Stimulated activated CD8-positive, alpha-beta memory T cell treated with anti-CD3 and anti-CD28 coated beads, Interleukin-15, amount 100 ng/mL, for 24 hours (primary cell): ENCODE measurements around the gene CFAP97.

ENCODE experiments used
- DNase-seq: peaks from one replicate; pipeline ENCODE4 v3.0.0-alpha.2; 2020; ENCODE audit warnings: low read depth

Gene CFAP97

DNA sequence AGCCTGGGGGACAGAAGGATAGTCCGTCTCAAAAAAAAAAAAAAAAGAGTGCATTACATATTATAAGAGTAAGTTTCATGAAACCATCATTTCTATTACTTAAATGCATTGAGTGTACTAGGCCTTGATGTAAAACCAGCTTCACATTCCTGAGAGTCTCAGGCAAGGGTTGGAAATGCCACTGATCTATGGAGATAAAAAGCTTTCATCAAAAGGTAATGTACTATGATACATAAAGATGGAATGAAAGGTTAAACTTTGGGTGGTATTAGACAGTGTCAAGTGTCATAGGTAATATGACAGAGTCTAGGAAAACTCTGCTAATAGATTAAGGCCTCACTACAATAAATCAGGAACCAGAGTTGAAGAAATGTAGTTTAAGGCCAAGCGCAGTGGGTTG lies 7.4 kb downstream of the CFAP97 start:
- no peak for DNase-seq

GRCh38 chr4:185194924-185195888 lies 8.6 kb downstream of the CFAP97 start:
- no peak for DNase-seq

DNA sequence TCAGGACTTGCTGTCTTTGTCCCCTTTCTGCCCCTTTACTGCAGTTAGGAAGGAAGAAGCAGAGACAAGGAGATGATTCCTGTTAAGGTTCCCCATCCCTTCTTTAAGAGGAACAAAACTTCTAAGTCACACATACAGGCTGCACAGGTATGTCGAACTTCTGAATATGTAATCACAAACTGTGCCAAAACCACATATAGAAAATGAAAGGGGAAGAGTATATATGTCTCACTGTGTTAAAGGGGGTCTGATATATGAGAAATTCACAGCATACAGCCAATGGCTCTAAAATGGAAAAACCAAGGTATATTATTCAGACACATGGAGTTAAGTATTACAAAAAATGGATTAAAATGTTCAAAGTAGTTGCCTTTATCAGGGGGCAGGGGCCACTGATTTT lies 11.7 kb downstream of the CFAP97 start:
- no peak for DNase-seq

- DNase-seq = no peak
These were observed 13.4 kb downstream of the CFAP97 start for GRCh38 chr4:185190306-185190856.

GRCh38 chr4:185189606-185190305 lies 14.0 kb downstream of the CFAP97 start:
- no peak for DNase-seq

DNA sequence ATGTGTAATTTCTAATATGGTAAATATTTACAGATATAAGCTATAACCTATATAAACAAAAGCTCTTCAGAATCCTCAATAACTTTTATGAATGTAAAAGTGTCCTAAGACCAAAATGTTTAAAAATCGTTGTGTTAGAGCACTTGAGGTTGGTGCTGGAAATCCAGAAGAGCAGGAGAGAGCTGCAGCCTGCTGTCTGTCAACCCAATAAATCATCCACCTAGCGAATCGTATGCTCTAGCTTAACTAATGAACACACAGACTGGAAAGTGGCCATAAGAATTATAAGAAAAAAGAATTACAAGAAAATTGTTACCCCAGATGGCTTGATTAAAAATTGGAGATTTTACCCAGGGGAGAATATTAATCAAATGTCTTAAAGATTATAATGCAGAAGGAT lies 17.0 kb downstream of the CFAP97 start:
- no peak for DNase-seq

DNA sequence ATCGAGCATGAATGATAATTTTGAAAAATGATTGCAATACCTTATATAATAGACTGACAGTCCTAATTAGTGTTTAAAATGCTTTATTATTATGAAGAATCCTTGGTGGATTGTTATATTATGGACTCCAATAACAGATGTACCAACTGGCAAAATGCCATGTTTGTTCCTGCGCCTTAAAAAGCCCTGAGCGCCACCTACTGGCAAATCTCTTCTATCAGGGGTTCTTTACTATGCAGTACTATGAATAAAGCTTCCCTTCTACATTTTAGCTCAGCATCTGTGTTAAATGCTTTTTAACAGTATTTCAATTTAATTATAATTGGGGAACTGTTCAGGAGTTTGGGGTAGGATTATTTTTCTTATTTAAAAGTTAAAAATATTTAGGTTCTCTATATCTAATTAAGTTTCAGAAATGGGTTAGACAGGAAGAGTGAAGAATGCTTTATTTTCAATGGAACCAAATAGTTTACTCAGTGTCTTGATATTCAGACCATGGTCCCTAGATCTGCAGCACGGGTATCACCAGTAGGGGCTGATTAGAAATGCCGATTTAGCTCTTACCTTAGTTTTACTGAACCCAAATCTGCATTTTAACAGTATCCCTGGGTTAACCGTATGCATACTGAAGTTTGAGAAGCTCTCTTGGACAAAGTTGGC lies 20.0 kb downstream of the CFAP97 start:
- no peak for DNase-seq

DNA sequence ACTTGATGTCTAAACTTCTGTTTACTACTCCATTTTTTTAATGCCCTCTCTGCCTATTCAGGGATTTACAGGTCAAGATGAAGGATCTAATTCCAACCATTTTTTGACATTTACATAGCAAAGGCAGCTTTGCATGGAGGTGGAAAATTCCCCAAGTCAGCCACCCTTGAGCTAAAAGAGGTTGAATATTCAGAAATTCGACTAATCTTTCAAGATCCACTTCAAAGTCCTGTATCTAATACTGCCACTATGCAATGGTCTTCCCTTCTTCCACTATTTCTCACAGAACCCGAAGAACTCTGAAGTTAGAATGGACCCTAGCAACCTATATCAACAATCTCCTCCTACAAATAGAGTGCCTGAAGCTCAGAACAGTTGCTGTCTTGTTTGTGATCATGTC lies 21.6 kb downstream of the CFAP97 start:
- DNase-seq = no peak

DNA sequence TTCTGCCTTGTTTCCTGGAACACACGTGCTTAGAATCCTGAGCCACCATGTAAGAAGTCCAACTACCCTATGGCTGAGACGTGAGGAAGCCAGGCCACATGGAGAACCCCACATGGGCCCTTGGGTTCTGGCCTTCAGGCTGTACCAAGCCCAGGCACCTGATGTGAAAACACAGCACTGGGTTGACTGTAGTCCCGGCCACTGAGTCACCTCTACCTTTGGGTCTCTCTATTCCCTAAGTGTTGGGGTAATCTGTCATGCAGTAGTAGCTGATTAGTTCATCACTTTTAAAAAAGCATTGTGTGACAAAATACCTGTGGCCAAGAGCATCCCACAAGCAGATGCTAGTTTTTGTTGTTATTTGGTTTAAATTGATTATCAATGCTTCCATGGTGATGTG lies 24.3 kb downstream of the CFAP97 start:
- no peak for DNase-seq

DNA sequence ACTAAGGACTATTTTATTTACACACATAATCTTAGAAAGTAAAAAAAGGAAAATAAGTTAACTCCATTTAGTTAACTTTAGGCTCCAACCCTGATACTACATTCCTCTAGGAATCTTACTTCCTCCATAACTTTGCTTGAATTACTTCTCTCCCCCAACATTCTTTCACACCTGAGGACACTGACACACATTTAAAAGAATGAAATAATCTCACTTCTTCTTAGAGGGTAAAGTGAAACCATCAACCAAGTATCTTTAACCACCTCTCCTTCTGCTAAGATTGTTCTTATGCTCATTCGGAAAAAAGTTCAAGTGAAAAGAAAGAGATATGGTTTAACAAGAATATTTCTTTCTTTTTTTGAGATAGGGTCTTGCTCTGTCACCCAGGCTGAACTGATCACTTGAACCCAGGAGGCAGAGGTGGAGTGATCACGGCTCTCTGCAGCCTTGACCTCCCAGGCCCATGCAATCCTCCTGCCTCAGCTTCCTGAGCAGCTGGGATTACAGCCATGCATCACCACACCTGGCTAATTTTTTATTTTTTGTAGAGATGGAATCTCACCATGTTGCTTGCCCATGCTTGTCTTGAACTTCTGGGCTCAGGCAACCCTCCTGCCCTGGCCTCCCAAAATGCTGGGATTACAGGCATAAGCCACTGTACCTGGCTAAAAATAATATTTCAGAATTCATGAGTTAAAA lies 32.3 kb downstream of the CFAP97 start:
- no peak for DNase-seq

GRCh38 chr4:185167234-185167633 lies 36.6 kb downstream of the CFAP97 start:
- DNase-seq = no peak

- no peak for DNase-seq
These were observed 38.2 kb downstream of the CFAP97 start for GRCh38 chr4:185165605-185166063.

GRCh38 chr4:185151296-185151695 lies 52.5 kb downstream of the CFAP97 start:
- no peak for DNase-seq

GRCh38 chr4:185149392-185149791 lies 54.4 kb downstream of the CFAP97 start:
- DNase-seq = no peak

DNA sequence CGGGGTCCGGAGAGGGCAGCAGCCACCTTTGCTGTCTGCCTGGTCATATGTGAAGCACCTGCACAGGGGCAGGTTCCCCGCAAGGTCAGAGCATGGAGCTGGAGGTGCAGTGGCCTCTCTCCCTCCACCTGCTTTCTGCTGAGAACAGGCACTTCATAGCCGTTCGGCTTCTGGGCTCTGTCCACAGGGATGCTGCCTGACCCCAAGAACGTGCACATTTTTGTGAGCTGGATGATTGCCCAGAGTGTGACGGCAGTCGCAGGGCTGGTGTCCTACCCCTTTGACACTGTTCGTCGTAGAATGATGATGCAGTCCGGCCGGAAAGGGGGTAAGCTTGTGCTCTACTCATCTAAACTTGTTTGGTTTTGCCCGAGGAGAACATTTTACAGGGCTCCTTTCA lies 58.2 kb downstream of the CFAP97 start:
- no peak for DNase-seq

GRCh38 chr4:185144601-185145240 lies 59.1 kb downstream of the CFAP97 start:
- no peak for DNase-seq

- no peak for DNase-seq
These were observed 60.2 kb downstream of the CFAP97 start for GRCh38 chr4:185143601-185143969.

GRCh38 chr4:185142912-185143600 lies 60.7 kb downstream of the CFAP97 start, which contains the start of gene SLC25A4:
Gene SLC25A4, plus strand, starts transcription at chr4:185143266. Its CDS starts 107 bp downstream, at chr4:185143373.
- peak; percentile 77 for DNase-seq

DNA sequence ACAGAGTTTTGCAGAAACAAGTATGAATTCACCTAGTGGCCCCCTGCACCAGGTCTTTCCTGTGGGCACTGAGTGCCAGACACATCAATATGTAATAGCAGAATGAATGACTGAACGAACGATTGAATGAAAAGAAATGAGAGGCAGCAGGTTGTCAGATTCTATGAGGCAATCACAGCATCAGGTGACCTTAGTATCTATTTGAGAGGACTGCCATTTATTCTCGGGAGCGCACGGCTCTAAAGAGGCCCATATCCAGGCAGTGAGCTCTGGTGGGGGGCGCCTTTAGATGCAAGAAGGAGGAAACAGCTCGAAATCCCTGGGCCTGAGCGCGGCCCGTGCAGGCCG lies 61.3 kb downstream of the CFAP97 start:
- no peak for DNase-seq

GRCh38 chr4:185141777-185142176 lies 62.0 kb downstream of the CFAP97 start:
- DNase-seq = no peak

DNA sequence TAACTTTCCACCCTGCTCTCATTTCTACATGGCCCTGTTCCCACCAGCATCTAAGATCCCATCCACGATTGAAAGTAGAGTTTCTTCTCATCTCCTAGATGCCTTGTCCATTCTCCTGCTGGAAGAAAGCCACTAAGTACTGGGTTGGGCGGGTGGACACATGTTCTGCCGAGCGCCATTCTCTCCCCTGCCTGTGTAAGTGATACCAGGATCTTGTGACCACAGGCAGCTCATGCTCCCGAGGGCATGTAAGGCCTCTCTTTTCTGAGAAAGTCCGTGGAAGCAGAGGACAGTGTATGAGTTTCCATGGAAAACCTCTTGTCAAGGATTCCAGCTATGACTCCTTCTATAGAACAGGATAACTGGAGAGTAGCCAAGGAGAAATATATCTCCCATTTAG lies 64.1 kb downstream of the CFAP97 start:
- DNase-seq = no peak
